ENCODE results near the gene DIPK2B.
A peak's percentile ranks its signal among the peaks of the same experiment; 100 is the strongest.

Gene DIPK2B

GRCh38 chrX:45200741-45201234 is at the start of gene DIPK2B:
Gene DIPK2B (minus strand): TSS chrX:45200876. CDS start chrX:45200826, 50 bp downstream.
- H3K9me3 ChIP-seq (ENCODE audit: control insufficient read depth in 1 of 2, low read length in 2 of 2) = no peaks in the 10 kb centered on the region
- H3K27me3 ChIP-seq (ENCODE audit: low read depth, low read length) = no peaks in the 10 kb centered on the region
- no peaks in the 10 kb centered on the region for H3K36me3 ChIP-seq (ENCODE audit: control insufficient read depth in 1 of 2, insufficient read depth in 2 of 2, low read length in 2 of 2)
- H3K27ac ChIP-seq (ENCODE audit: low read length) = peak within 1 kb of the TSS; percentile 16
- no peak within 1 kb of the TSS for H3K4me3 ChIP-seq (ENCODE audit: low read depth in 1 of 2, low read length in 2 of 2)
- no peaks in the 10 kb centered on the region for H3K4me1 ChIP-seq (ENCODE audit: control insufficient read depth in 1 of 2, insufficient read depth in 2 of 2, low read length in 2 of 2)

GRCh38 chrX:45240301-45240700 is 39.6 kb upstream of the DIPK2B start:
- Histone ChIP-seq H3K27ac (ENCODE audit: low read length) (no peak overlapping the region), H3K4me3 (ENCODE audit: low read depth in 1 of 2, low read length in 2 of 2) (no peak overlapping the region), H3K36me3 (ENCODE audit: control insufficient read depth in 1 of 2, insufficient read depth in 2 of 2, low read length in 2 of 2) (no peaks in the 10 kb centered on the region)

GRCh38 chrX:45238489-45238888 is 37.8 kb upstream of the DIPK2B start:
- Histone ChIP-seq H3K4me1 (ENCODE audit: control insufficient read depth in 1 of 2, insufficient read depth in 2 of 2, low read length in 2 of 2) (no peaks in the 10 kb centered on the region), H3K4me3 (ENCODE audit: low read depth in 1 of 2, low read length in 2 of 2) (no peak overlapping the region), H3K27me3 (ENCODE audit: low read depth, low read length) (no peaks in the 10 kb centered on the region), H3K27ac (ENCODE audit: low read length) (no peak overlapping the region), H3K36me3 (ENCODE audit: control insufficient read depth in 1 of 2, insufficient read depth in 2 of 2, low read length in 2 of 2) (no peaks in the 10 kb centered on the region), H3K9me3 (ENCODE audit: control insufficient read depth in 1 of 2, low read length in 2 of 2) (no peaks in the 10 kb centered on the region)

More at GRCh38 chrX:45240301-45240700, 39.6 kb upstream of the DIPK2B start:
- no peaks in the 10 kb centered on the region for H3K4me1 ChIP-seq (ENCODE audit: control insufficient read depth in 1 of 2, insufficient read depth in 2 of 2, low read length in 2 of 2)
- no peaks in the 10 kb centered on the region for H3K27me3 ChIP-seq (ENCODE audit: low read depth, low read length)
- no peaks in the 10 kb centered on the region for H3K9me3 ChIP-seq (ENCODE audit: control insufficient read depth in 1 of 2, low read length in 2 of 2)

- no peaks in the 10 kb centered on the region for H3K36me3 ChIP-seq (ENCODE audit: control insufficient read depth in 1 of 2, insufficient read depth in 2 of 2, low read length in 2 of 2)
- no peak overlapping the region for H3K27ac ChIP-seq (ENCODE audit: low read length)
- no peaks in the 10 kb centered on the region for H3K9me3 ChIP-seq (ENCODE audit: control insufficient read depth in 1 of 2, low read length in 2 of 2)
- H3K4me3 ChIP-seq (ENCODE audit: low read depth in 1 of 2, low read length in 2 of 2) = no peak overlapping the region
- no peaks in the 10 kb centered on the region for H3K4me1 ChIP-seq (ENCODE audit: control insufficient read depth in 1 of 2, insufficient read depth in 2 of 2, low read length in 2 of 2)
- H3K27me3 ChIP-seq (ENCODE audit: low read depth, low read length) = no peaks in the 10 kb centered on the region
Observed at GRCh38 chrX:45233531-45233930, 32.9 kb upstream of the DIPK2B start.

GRCh38 chrX:45232139-45232538 is 31.5 kb upstream of the DIPK2B start:
- no peaks in the 10 kb centered on the region for H3K27me3 ChIP-seq (ENCODE audit: low read depth, low read length)
- no peaks in the 10 kb centered on the region for H3K9me3 ChIP-seq (ENCODE audit: control insufficient read depth in 1 of 2, low read length in 2 of 2)
- no peak overlapping the region for H3K4me3 ChIP-seq (ENCODE audit: low read depth in 1 of 2, low read length in 2 of 2)
- no peaks in the 10 kb centered on the region for H3K36me3 ChIP-seq (ENCODE audit: control insufficient read depth in 1 of 2, insufficient read depth in 2 of 2, low read length in 2 of 2)
- H3K27ac ChIP-seq (ENCODE audit: low read length) = no peak overlapping the region
- no peaks in the 10 kb centered on the region for H3K4me1 ChIP-seq (ENCODE audit: control insufficient read depth in 1 of 2, insufficient read depth in 2 of 2, low read length in 2 of 2)

- H3K36me3 ChIP-seq (ENCODE audit: control insufficient read depth in 1 of 2, insufficient read depth in 2 of 2, low read length in 2 of 2) = no peaks in the 10 kb centered on the region
- no peak overlapping the region for H3K27ac ChIP-seq (ENCODE audit: low read length)
- no peaks in the 10 kb centered on the region for H3K9me3 ChIP-seq (ENCODE audit: control insufficient read depth in 1 of 2, low read length in 2 of 2)
- no peaks in the 10 kb centered on the region for H3K4me1 ChIP-seq (ENCODE audit: control insufficient read depth in 1 of 2, insufficient read depth in 2 of 2, low read length in 2 of 2)
- H3K27me3 ChIP-seq (ENCODE audit: low read depth, low read length) = no peaks in the 10 kb centered on the region
- H3K4me3 ChIP-seq (ENCODE audit: low read depth in 1 of 2, low read length in 2 of 2) = no peak overlapping the region
Observed at GRCh38 chrX:45230410-45230809, 29.7 kb upstream of the DIPK2B start.

- Histone ChIP-seq H3K27me3 (ENCODE audit: low read depth, low read length) (no peaks in the 10 kb centered on the region), H3K27ac (ENCODE audit: low read length) (no peak overlapping the region), H3K4me1 (ENCODE audit: control insufficient read depth in 1 of 2, insufficient read depth in 2 of 2, low read length in 2 of 2) (no peaks in the 10 kb centered on the region), H3K9me3 (ENCODE audit: control insufficient read depth in 1 of 2, low read length in 2 of 2) (no peaks in the 10 kb centered on the region), H3K36me3 (ENCODE audit: control insufficient read depth in 1 of 2, insufficient read depth in 2 of 2, low read length in 2 of 2) (no peaks in the 10 kb centered on the region), H3K4me3 (ENCODE audit: low read depth in 1 of 2, low read length in 2 of 2) (no peak overlapping the region)
Observed at GRCh38 chrX:45229348-45229747, 28.7 kb upstream of the DIPK2B start.

GRCh38 chrX:45228126-45228525 is 27.4 kb upstream of the DIPK2B start:
- no peak overlapping the region for H3K27ac ChIP-seq (ENCODE audit: low read length)
- H3K36me3 ChIP-seq (ENCODE audit: control insufficient read depth in 1 of 2, insufficient read depth in 2 of 2, low read length in 2 of 2) = no peaks in the 10 kb centered on the region
- no peaks in the 10 kb centered on the region for H3K4me1 ChIP-seq (ENCODE audit: control insufficient read depth in 1 of 2, insufficient read depth in 2 of 2, low read length in 2 of 2)
- no peaks in the 10 kb centered on the region for H3K9me3 ChIP-seq (ENCODE audit: control insufficient read depth in 1 of 2, low read length in 2 of 2)
- no peaks in the 10 kb centered on the region for H3K27me3 ChIP-seq (ENCODE audit: low read depth, low read length)
- no peak overlapping the region for H3K4me3 ChIP-seq (ENCODE audit: low read depth in 1 of 2, low read length in 2 of 2)

- no peaks in the 10 kb centered on the region for H3K27me3 ChIP-seq (ENCODE audit: low read depth, low read length)
- no peaks in the 10 kb centered on the region for H3K4me1 ChIP-seq (ENCODE audit: control insufficient read depth in 1 of 2, insufficient read depth in 2 of 2, low read length in 2 of 2)
- H3K9me3 ChIP-seq (ENCODE audit: control insufficient read depth in 1 of 2, low read length in 2 of 2) = peaks cover 0 to 2% of the 10 kb centered on the region in 2 donors
- H3K4me3 ChIP-seq (ENCODE audit: low read depth in 1 of 2, low read length in 2 of 2) = no peak overlapping the region
- no peaks in the 10 kb centered on the region for H3K36me3 ChIP-seq (ENCODE audit: control insufficient read depth in 1 of 2, insufficient read depth in 2 of 2, low read length in 2 of 2)
- no peak overlapping the region for H3K27ac ChIP-seq (ENCODE audit: low read length)
Observed at GRCh38 chrX:45208121-45208856, 7.6 kb upstream of the DIPK2B start.

GRCh38 chrX:45202171-45202570 is 1.5 kb upstream of the DIPK2B start:
- H3K4me3 ChIP-seq (ENCODE audit: low read depth in 1 of 2, low read length in 2 of 2) = no peak overlapping the region
- H3K27me3 ChIP-seq (ENCODE audit: low read depth, low read length) = no peaks in the 10 kb centered on the region
- H3K36me3 ChIP-seq (ENCODE audit: control insufficient read depth in 1 of 2, insufficient read depth in 2 of 2, low read length in 2 of 2) = no peaks in the 10 kb centered on the region
- H3K27ac ChIP-seq (ENCODE audit: low read length) = no peak overlapping the region
- H3K4me1 ChIP-seq (ENCODE audit: control insufficient read depth in 1 of 2, insufficient read depth in 2 of 2, low read length in 2 of 2) = no peaks in the 10 kb centered on the region
- H3K9me3 ChIP-seq (ENCODE audit: control insufficient read depth in 1 of 2, low read length in 2 of 2) = peaks cover 0 to 2% of the 10 kb centered on the region in 2 donors

- Histone ChIP-seq H3K4me1 (ENCODE audit: control insufficient read depth in 1 of 2, insufficient read depth in 2 of 2, low read length in 2 of 2) (no peaks in the 10 kb centered on the region), H3K9me3 (ENCODE audit: control insufficient read depth in 1 of 2, low read length in 2 of 2) (no peaks in the 10 kb centered on the region), H3K4me3 (ENCODE audit: low read depth in 1 of 2, low read length in 2 of 2) (no peak overlapping the region), H3K27me3 (ENCODE audit: low read depth, low read length) (no peaks in the 10 kb centered on the region), H3K27ac (ENCODE audit: low read length) (no peak overlapping the region), H3K36me3 (ENCODE audit: control insufficient read depth in 1 of 2, insufficient read depth in 2 of 2, low read length in 2 of 2) (no peaks in the 10 kb centered on the region)
Observed at GRCh38 chrX:45198706-45199105, 2.0 kb downstream of the DIPK2B start.

- no peak overlapping the region for H3K4me3 ChIP-seq (ENCODE audit: low read depth in 1 of 2, low read length in 2 of 2)
Observed at GRCh38 chrX:45198301-45198700, 2.4 kb downstream of the DIPK2B start.

More at GRCh38 chrX:45198301-45198700, 2.4 kb downstream of the DIPK2B start:
- Histone ChIP-seq H3K36me3 (ENCODE audit: control insufficient read depth in 1 of 2, insufficient read depth in 2 of 2, low read length in 2 of 2) (no peaks in the 10 kb centered on the region), H3K4me1 (ENCODE audit: control insufficient read depth in 1 of 2, insufficient read depth in 2 of 2, low read length in 2 of 2) (no peaks in the 10 kb centered on the region), H3K27me3 (ENCODE audit: low read depth, low read length) (no peaks in the 10 kb centered on the region), H3K27ac (ENCODE audit: low read length) (no peak overlapping the region), H3K9me3 (ENCODE audit: control insufficient read depth in 1 of 2, low read length in 2 of 2) (no peaks in the 10 kb centered on the region)

Measured in muscle layer of duodenum (tissue), 2 donors.